ENCODE measurements around the gene MAP3K19. TPM values are rescaled to one million over a fixed set of nuclear protein-coding genes. Genes with fewer than 3 reads are reported as not detected.

MAP3K19 gene
- total RNA-seq, 1 experiment from 2014 or later: not detected

DNA sequence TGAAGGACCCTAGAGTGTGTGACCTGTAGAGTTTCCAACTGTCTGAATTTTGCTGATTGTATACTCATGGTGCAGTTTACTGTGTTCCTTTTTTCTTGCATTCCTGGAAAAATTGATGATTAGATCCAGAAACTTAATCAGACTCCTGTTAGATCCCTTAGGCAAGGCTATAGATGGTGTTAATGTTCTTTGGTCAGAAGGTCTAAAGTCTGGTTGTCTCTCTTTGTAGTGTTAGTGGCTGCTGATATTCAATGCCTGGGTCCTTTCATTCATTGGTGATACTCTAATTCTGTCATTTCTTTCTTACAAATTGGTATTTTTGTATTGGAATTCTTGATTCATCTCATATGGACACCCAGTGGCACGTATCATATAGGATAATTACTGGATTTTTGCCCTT lies 122.3 kb downstream of the MAP3K19 start:
- CTCF ChIA-PET: no interaction called here
- POLR2A ChIA-PET: no interaction called here
- no peak for DNase-seq (ENCODE audit: low spot score)
- no peak for ATAC-seq
- H3K27ac Mint-ChIP-seq: peak overlapping the region; percentile 15; the same call in 1 of the 2 replicates
- H3K4me3 Mint-ChIP-seq: no peak overlapping the region
- H3K4me1 Mint-ChIP-seq: peaks cover 46% of the 10 kb centered on the region
- TF ChIP-seq, protein P1, sequence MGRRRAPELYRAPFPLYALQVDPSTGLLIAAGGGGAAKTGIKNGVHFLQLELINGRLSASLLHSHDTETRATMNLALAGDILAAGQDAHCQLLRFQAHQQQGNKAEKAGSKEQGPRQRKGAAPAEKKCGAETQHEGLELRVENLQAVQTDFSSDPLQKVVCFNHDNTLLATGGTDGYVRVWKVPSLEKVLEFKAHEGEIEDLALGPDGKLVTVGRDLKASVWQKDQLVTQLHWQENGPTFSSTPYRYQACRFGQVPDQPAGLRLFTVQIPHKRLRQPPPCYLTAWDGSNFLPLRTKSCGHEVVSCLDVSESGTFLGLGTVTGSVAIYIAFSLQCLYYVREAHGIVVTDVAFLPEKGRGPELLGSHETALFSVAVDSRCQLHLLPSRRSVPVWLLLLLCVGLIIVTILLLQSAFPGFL (CRISPR knock-in tag; IDR thresholded peaks at IDR 0.05; ENCODE audit: borderline replicate concordance): no peak
- TF ChIP-seq MXD4 (CRISPR knock-in tag; IDR thresholded peaks at IDR 0.05; ENCODE audit: borderline replicate concordance) (no peak), RELA (CRISPR knock-in tag; IDR thresholded peaks at IDR 0.05; ENCODE audit: borderline replicate concordance) (no peak), FOXP1 (CRISPR knock-in tag; IDR thresholded peaks at IDR 0.05; ENCODE audit: borderline replicate concordance) (no peak), ZNF416 (CRISPR knock-in tag; IDR thresholded peaks at IDR 0.05) (no peak), EMX1 (CRISPR knock-in tag; IDR thresholded peaks at IDR 0.05) (no peak), SMAD3 (CRISPR knock-in tag; IDR thresholded peaks at IDR 0.05; ENCODE audit: borderline replicate concordance) (no peak)
- TF ChIP-seq, protein P2, sequence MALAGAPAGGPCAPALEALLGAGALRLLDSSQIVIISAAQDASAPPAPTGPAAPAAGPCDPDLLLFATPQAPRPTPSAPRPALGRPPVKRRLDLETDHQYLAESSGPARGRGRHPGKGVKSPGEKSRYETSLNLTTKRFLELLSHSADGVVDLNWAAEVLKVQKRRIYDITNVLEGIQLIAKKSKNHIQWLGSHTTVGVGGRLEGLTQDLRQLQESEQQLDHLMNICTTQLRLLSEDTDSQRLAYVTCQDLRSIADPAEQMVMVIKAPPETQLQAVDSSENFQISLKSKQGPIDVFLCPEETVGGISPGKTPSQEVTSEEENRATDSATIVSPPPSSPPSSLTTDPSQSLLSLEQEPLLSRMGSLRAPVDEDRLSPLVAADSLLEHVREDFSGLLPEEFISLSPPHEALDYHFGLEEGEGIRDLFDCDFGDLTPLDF (CRISPR knock-in tag; IDR thresholded peaks at IDR 0.05): no peak
- TF ChIP-seq, protein P3, sequence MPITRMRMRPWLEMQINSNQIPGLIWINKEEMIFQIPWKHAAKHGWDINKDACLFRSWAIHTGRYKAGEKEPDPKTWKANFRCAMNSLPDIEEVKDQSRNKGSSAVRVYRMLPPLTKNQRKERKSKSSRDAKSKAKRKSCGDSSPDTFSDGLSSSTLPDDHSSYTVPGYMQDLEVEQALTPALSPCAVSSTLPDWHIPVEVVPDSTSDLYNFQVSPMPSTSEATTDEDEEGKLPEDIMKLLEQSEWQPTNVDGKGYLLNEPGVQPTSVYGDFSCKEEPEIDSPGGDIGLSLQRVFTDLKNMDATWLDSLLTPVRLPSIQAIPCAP (CRISPR knock-in tag; IDR thresholded peaks at IDR 0.05): no peak
- TF ChIP-seq, protein P4, sequence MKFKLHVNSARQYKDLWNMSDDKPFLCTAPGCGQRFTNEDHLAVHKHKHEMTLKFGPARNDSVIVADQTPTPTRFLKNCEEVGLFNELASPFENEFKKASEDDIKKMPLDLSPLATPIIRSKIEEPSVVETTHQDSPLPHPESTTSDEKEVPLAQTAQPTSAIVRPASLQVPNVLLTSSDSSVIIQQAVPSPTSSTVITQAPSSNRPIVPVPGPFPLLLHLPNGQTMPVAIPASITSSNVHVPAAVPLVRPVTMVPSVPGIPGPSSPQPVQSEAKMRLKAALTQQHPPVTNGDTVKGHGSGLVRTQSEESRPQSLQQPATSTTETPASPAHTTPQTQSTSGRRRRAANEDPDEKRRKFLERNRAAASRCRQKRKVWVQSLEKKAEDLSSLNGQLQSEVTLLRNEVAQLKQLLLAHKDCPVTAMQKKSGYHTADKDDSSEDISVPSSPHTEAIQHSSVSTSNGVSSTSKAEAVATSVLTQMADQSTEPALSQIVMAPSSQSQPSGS (CRISPR knock-in tag; IDR thresholded peaks at IDR 0.05; ENCODE audit: borderline replicate concordance, low read depth): no peak
- TF ChIP-seq, protein P5, sequence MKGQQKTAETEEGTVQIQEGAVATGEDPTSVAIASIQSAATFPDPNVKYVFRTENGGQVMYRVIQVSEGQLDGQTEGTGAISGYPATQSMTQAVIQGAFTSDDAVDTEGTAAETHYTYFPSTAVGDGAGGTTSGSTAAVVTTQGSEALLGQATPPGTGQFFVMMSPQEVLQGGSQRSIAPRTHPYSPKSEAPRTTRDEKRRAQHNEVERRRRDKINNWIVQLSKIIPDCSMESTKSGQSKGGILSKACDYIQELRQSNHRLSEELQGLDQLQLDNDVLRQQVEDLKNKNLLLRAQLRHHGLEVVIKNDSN (CRISPR knock-in tag; IDR thresholded peaks at IDR 0.05): no peak
- TF ChIP-seq, protein P6, sequence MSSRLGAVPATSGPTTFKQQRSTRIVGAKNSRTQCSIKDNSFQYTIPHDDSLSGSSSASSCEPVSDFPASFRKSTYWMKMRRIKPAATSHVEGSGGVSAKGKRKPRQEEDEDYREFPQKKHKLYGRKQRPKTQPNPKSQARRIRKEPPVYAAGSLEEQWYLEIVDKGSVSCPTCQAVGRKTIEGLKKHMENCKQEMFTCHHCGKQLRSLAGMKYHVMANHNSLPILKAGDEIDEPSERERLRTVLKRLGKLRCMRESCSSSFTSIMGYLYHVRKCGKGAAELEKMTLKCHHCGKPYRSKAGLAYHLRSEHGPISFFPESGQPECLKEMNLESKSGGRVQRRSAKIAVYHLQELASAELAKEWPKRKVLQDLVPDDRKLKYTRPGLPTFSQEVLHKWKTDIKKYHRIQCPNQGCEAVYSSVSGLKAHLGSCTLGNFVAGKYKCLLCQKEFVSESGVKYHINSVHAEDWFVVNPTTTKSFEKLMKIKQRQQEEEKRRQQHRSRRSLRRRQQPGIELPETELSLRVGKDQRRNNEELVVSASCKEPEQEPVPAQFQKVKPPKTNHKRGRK (CRISPR knock-in tag; IDR thresholded peaks at IDR 0.05; ENCODE audit: borderline replicate concordance): no peak
- TF ChIP-seq, protein P7, sequence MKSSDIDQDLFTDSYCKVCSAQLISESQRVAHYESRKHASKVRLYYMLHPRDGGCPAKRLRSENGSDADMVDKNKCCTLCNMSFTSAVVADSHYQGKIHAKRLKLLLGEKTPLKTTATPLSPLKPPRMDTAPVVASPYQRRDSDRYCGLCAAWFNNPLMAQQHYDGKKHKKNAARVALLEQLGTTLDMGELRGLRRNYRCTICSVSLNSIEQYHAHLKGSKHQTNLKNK (CRISPR knock-in tag; IDR thresholded peaks at IDR 0.05): no peak
- TF ChIP-seq, protein P8, sequence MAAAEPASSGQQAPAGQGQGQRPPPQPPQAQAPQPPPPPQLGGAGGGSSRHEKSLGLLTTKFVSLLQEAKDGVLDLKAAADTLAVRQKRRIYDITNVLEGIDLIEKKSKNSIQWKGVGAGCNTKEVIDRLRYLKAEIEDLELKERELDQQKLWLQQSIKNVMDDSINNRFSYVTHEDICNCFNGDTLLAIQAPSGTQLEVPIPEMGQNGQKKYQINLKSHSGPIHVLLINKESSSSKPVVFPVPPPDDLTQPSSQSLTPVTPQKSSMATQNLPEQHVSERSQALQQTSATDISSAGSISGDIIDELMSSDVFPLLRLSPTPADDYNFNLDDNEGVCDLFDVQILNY (CRISPR knock-in tag; IDR thresholded peaks at IDR 0.05): no peak
- peaks cover 6% of the 10 kb centered on the region for H3K36me3 Mint-ChIP-seq
- H3K9me3 Mint-ChIP-seq: no peaks in the 10 kb centered on the region
- no peaks in the 10 kb centered on the region for H3K27me3 Mint-ChIP-seq (ENCODE audit: low read depth)

All from WTC11 (cell line).